Keratinocyte (primary cell): ENCODE data around the gene ASB6. TPM values are rescaled to one million over a fixed set of nuclear protein-coding genes. Genes with fewer than 3 reads are reported as not detected.

Experiments used
- DNase-seq: peaks from one replicate; pipeline ENCODE4 v3.0.0-alpha.2; 2011; ENCODE audit warnings: low read depth, missing footprints, low spot score
- FAIRE-seq: peaks from 2 replicates; lab custom pipeline; 2011; peaks lifted over from hg19 to GRCh38; lab: Jason Lieb, UNC
- H2AFZ ChIP-seq: 2 replicates; pipeline ENCODE4 v1.6.0; 2012; ENCODE audit warnings: low read length, control low read depth, inconsistent platforms; ENCODE audit not compliant: control insufficient read depth
- H3K27ac ChIP-seq: 2 replicates; pipeline ENCODE4 v1.5.1; 2011; ENCODE audit warnings: low read length; ENCODE audit not compliant: control insufficient read depth, insufficient read depth
- H3K27me3 ChIP-seq: 3 replicates; pipeline ENCODE4 v1.6.0; 2011; ENCODE audit warnings: low read length; ENCODE audit not compliant: control insufficient read depth, insufficient read depth; ENCODE audit errors: extremely low read depth
- H3K36me3 ChIP-seq, 2 experiments: 2 replicates in 1 of 2; 3 replicates in 1 of 2; pipeline ENCODE4 v1.5.1; 2011; ENCODE audit warnings: low read length in 2 of 2, mild to moderate bottlenecking in 1 of 2; ENCODE audit not compliant: control insufficient read depth in 2 of 2, insufficient read depth in 2 of 2; ENCODE audit errors: extremely low read depth in 1 of 2
- H3K4me1 ChIP-seq: 3 replicates; pipeline ENCODE4 v1.5.1; 2011; ENCODE audit warnings: low read length; ENCODE audit not compliant: control insufficient read depth, insufficient read depth; ENCODE audit errors: extremely low read depth
- H3K4me2 ChIP-seq: 3 replicates; pipeline ENCODE4 v1.6.0; 2011; ENCODE audit warnings: low read depth, low read length; ENCODE audit not compliant: control insufficient read depth, insufficient read depth; ENCODE audit errors: extremely low read depth
- H3K4me3 ChIP-seq, 3 experiments: fragments of 200-600 bp in 1 of 3; sonication (generic) in 1 of 3; 2 replicates in 2 of 3; 3 replicates in 1 of 3; pipeline ENCODE4 v1.5.1; 2011 to 2016; ENCODE audit warnings: low read length in 3 of 3, mild to moderate bottlenecking in 3 of 3, control low read depth in 2 of 3, inconsistent platforms in 1 of 3, low read depth in 1 of 3, mixed read lengths in 1 of 3, mixed run types in 1 of 3, moderate library complexity in 1 of 3; ENCODE audit not compliant: control insufficient read depth in 2 of 3, insufficient read depth in 2 of 3; ENCODE audit errors: extremely low read depth in 1 of 3
- H3K79me2 ChIP-seq: 2 replicates; pipeline ENCODE4 v1.6.0; 2012; ENCODE audit warnings: low read length; ENCODE audit not compliant: control insufficient read depth, insufficient read depth
- H3K9ac ChIP-seq: 3 replicates; pipeline ENCODE4 v1.6.0; 2011; ENCODE audit warnings: low read length; ENCODE audit not compliant: control insufficient read depth, insufficient read depth; ENCODE audit errors: extremely low read depth
- H3K9me1 ChIP-seq: 3 replicates; pipeline ENCODE4 v1.6.0; 2011; ENCODE audit warnings: low read length; ENCODE audit not compliant: control insufficient read depth, insufficient read depth; ENCODE audit errors: extremely low read depth
- H3K9me3 ChIP-seq: 2 replicates; pipeline ENCODE4 v1.5.1; 2012; ENCODE audit warnings: low read depth, low read length; ENCODE audit not compliant: control insufficient read depth
- H4K20me1 ChIP-seq: 3 replicates; pipeline ENCODE4 v1.6.0; 2011; ENCODE audit warnings: low read length; ENCODE audit not compliant: control insufficient read depth, insufficient read depth; ENCODE audit errors: extremely low read depth
- CTCF ChIP-seq, 3 experiments: IDR thresholded peaks in 1 of 3; conservative IDR thresholded peaks in 1 of 3; optimal IDR thresholded peaks in 1 of 3; 2 replicates in 2 of 3; 3 replicates in 1 of 3; pipeline versions ENCODE3 to v1.5.1; 2011; ENCODE audit warnings: low read length in 3 of 3, mild to moderate bottlenecking in 3 of 3, moderate library complexity in 2 of 3, control low read depth in 1 of 3, inconsistent platforms in 1 of 3; ENCODE audit not compliant: insufficient read depth in 2 of 3; ENCODE audit errors: extremely low read depth in 1 of 3
- EZH2 ChIP-seq: IDR thresholded peaks from one replicate; pipeline ENCODE4 v1.6.1; 2012; ENCODE audit warnings: inconsistent platforms, mild to moderate bottlenecking, low read length, moderate library complexity
- dilution Hi-C: fragments of 300-500 bp; cut with MboI; formaldehyde crosslinking; loops from one replicate; pipeline ENCODE4 v1.7.0; 2020; ENCODE audit warnings: low sequenced_read_pairs; ENCODE audit not compliant: extremely low pct_ligation_motif_present
- polyA plus RNA-seq, 5 experiments: library from polyadenylated mRNA; depleted of rRNA in 3 of 5; stranded (reverse) in 3 of 5; stranded (forward) in 1 of 5; unstranded in 1 of 5; fragments of >200 nt; gene quantifications; 1 replicate in 1 of 5; 2 replicates in 3 of 5; 3 replicates in 1 of 5; pipeline versions ENCODE4 v1.2.1 to v1.2.3, GENCODE V29; 2011 to 2012; ENCODE audit warnings: missing spikeins in 2 of 5, low read depth in 1 of 5, low replicate concordance in 1 of 5

The ASB6 gene
- polyA plus RNA-seq, 1 donor (not counting 4 experiments of a cell fraction or from before 2014, with no cell fraction given), result 16.3 TPM

- TF ChIP-seq EZH2 (no peak), CTCF (optimal IDR thresholded peaks at IDR 0.05 in 1 of 3, IDR thresholded peaks at IDR 0.05 in 1 of 3, conservative IDR thresholded peaks at IDR 0.05 in 1 of 3; ENCODE audit: extremely low read depth in 1 of 3, insufficient read depth in 2 of 3, low read length in 3 of 3) (no peak)
- dilution Hi-C loops, result no loop called here
- Histone ChIP-seq H3K4me3 (no peak overlapping the region), H3K4me2 (no peak overlapping the region), H3K9me1 (no peaks in the 10 kb centered on the region), H3K27ac (no peak overlapping the region), H4K20me1 (no peaks in the 10 kb centered on the region), H2AFZ (no peak overlapping the region), H3K36me3 (no peaks in the 10 kb centered on the region), H3K9me3 (no peaks in the 10 kb centered on the region), H3K27me3 (peaks cover 17% of the 10 kb centered on the region), H3K9ac (no peak overlapping the region), H3K79me2 (no peaks in the 10 kb centered on the region), H3K4me1 (peaks cover 5% of the 10 kb centered on the region)
- no peak for DNase-seq
- no peak for FAIRE-seq
Measured at GRCh38 chr9:129661029-129661428, 19.1 kb upstream of the ASB6 start.

GRCh38 chr9:129656795-129657390 is 14.9 kb upstream of the ASB6 start:
- FAIRE-seq, result peak; percentile 66
- dilution Hi-C loops, result no loop called here
- Histone ChIP-seq H3K79me2 (no peaks in the 10 kb centered on the region), H3K27me3 (peaks cover 8% of the 10 kb centered on the region), H3K4me3 (no peak overlapping the region), H3K9me3 (no peaks in the 10 kb centered on the region), H3K27ac (no peak overlapping the region), H2AFZ (no peak overlapping the region), H3K9me1 (no peaks in the 10 kb centered on the region), H3K4me2 (no peak overlapping the region), H4K20me1 (no peaks in the 10 kb centered on the region), H3K9ac (no peak overlapping the region), H3K36me3 (no peaks in the 10 kb centered on the region), H3K4me1 (peaks cover 5% of the 10 kb centered on the region)
- no peak for TF ChIP-seq CTCF (optimal IDR thresholded peaks at IDR 0.05 in 1 of 3, IDR thresholded peaks at IDR 0.05 in 1 of 3, conservative IDR thresholded peaks at IDR 0.05 in 1 of 3; ENCODE audit: extremely low read depth in 1 of 3, insufficient read depth in 2 of 3, low read length in 3 of 3)
- no peak for TF ChIP-seq EZH2
- no peak for DNase-seq
